Mucosa of descending colon (tissue), 3 donors: ENCODE measurements around the gene CACNG5. TPM values are rescaled to one million over a fixed set of nuclear protein-coding genes. Genes with fewer than 3 reads are reported as not detected.

Experiments
- ATAC-seq: fragments of 200-7000 bp; cut with Tn5 transposase; one replicate; pipeline ENCODE4 v1.9.1; 2020; ENCODE audit warnings: mild to moderate bottlenecking, moderate library complexity
- DNase-seq, 3 donors: peaks; one replicate each; pipeline ENCODE4 v3.0.0-alpha.2; 2020
- H3K36me3 ChIP-seq: fragments of 200-600 bp; one replicate; pipeline ENCODE4 v1.8.0; 2021; ENCODE audit warnings: low read depth, mild to moderate bottlenecking
- H3K4me1 ChIP-seq: fragments of 200-600 bp; one replicate; pipeline ENCODE4 v1.8.0; 2021; ENCODE audit warnings: low read depth, mild to moderate bottlenecking
- H3K4me3 ChIP-seq: fragments of 200-600 bp; one replicate; pipeline ENCODE4 v1.8.0; 2021; ENCODE audit warnings: mild to moderate bottlenecking
- H3K9me3 ChIP-seq: fragments of 200-600 bp; one replicate; pipeline ENCODE4 v1.8.0; 2021; ENCODE audit warnings: mild to moderate bottlenecking
- CTCF ChIP-seq: fragments of 200-600 bp; IDR thresholded peaks from one replicate; pipeline ENCODE4 v1.8.0; 2022; ENCODE audit warnings: antibody characterized with exemption, mild to moderate bottlenecking
- intact Hi-C, 2 donors: fragments of 100-400 bp; cut with DNase I in 1 of 2; cut with micrococcal nuclease in 1 of 2; formaldehyde crosslinking; loops; one replicate each; pipeline versions ENCODE4 v1.11.0 to v1.11.1; 2022; cut with DNase I, micrococcal nuclease
- total RNA-seq, 3 donors: library from RNA; stranded (reverse); fragmentation: NEBNext Ultra II Directional in 2 of 3; extraction: Animal tissue kit (Norgen Biotek cat#: 25700) in 2 of 3; gene quantifications; one replicate each; pipeline versions ENCODE4 v1.2.1 to v1.2.4, GENCODE V29; 2021 to 2023
- donor health status: DM: no; HTN: no; CAD: no; lungs with moderate emphysema.
- donor health status: DM: no; HTN: no; CAD: no.
- donor health status: DM: no; HTN: yes; CAD: no.

Gene CACNG5
- total RNA-seq, 3 donors from 2014 or later, result 0.44 TPM; not detected in 2

- ATAC-seq (no peak), DNase-seq (no peak)
- TF ChIP-seq CTCF, result no peak
- Histone ChIP-seq H3K36me3 (no peaks in the 10 kb centered on the region), H3K4me3 (no peak overlapping the region), H3K9me3 (peaks cover 7% of the 10 kb centered on the region), H3K4me1 (no peaks in the 10 kb centered on the region)
- intact Hi-C loops, result no loop called here
Observed at GRCh38 chr17:66858226-66859083, 23.5 kb downstream of the CACNG5 start.

- Histone ChIP-seq H3K4me1 (no peaks in the 10 kb centered on the region), H3K4me3 (no peak overlapping the region), H3K36me3 (no peaks in the 10 kb centered on the region), H3K9me3 (peaks cover 7% of the 10 kb centered on the region)
- TF ChIP-seq CTCF, result no peak
- no peak for DNase-seq
- ATAC-seq, result no peak
- intact Hi-C loops, result no loop called here
Observed at GRCh38 chr17:66859353-66859752, 24.4 kb downstream of the CACNG5 start.

GRCh38 chr17:66860204-66860603 is 25.3 kb downstream of the CACNG5 start:
- ATAC-seq (no peak), DNase-seq (no peak)
- intact Hi-C loops, result no loop called here
- Histone ChIP-seq H3K4me1 (no peaks in the 10 kb centered on the region), H3K4me3 (no peak overlapping the region), H3K9me3 (no peaks in the 10 kb centered on the region), H3K36me3 (no peaks in the 10 kb centered on the region)
- no peak for TF ChIP-seq CTCF

GRCh38 chr17:66863820-66864219 is 28.9 kb downstream of the CACNG5 start:
- no peak for TF ChIP-seq CTCF
- Histone ChIP-seq H3K4me3 (no peak overlapping the region), H3K4me1 (no peaks in the 10 kb centered on the region), H3K9me3 (no peaks in the 10 kb centered on the region), H3K36me3 (no peaks in the 10 kb centered on the region)
- no peak for ATAC-seq
- DNase-seq, result no peak
- intact Hi-C loops, result no loop called here

- DNase-seq (no peak), ATAC-seq (no peak)
- TF ChIP-seq CTCF, result no peak
- H3K4me3 ChIP-seq, result no peak overlapping the region
- H3K9me3 ChIP-seq, result no peaks in the 10 kb centered on the region
- intact Hi-C loops, result no loop called here
- H3K36me3 ChIP-seq, result no peaks in the 10 kb centered on the region
- H3K4me1 ChIP-seq, result no peaks in the 10 kb centered on the region
Observed at GRCh38 chr17:66865151-66865550, 30.2 kb downstream of the CACNG5 start.
